Astrocyte (in vitro differentiated cells and primary cell): ENCODE results near the gene ATP6V1F. TPM values are rescaled to one million over a fixed set of nuclear protein-coding genes. Genes with fewer than 3 reads are reported as not detected.

Source experiments
- DNase-seq: peaks from one replicate; pipeline ENCODE4 v3.0.0-alpha.2; 2010; ENCODE audit warnings: low read depth
- FAIRE-seq: peaks from 2 replicates; lab custom pipeline; 2011; peaks lifted over from hg19 to GRCh38; lab: Jason Lieb, UNC
- H2AFZ ChIP-seq: 2 replicates; pipeline ENCODE4 v1.6.0; 2012; ENCODE audit warnings: low read depth, low read length, inconsistent platforms
- H3K27ac ChIP-seq: 2 replicates; pipeline ENCODE4 v1.5.1; 2011; ENCODE audit warnings: low read depth, low read length, inconsistent platforms
- H3K27me3 ChIP-seq: 2 replicates; pipeline ENCODE4 v1.6.0; 2011; ENCODE audit warnings: low read length, inconsistent platforms; ENCODE audit not compliant: insufficient read depth
- H3K36me3 ChIP-seq: 2 replicates; pipeline ENCODE4 v1.5.1; 2011; ENCODE audit warnings: low read length, inconsistent platforms; ENCODE audit not compliant: insufficient read depth
- H3K4me1 ChIP-seq: 2 replicates; pipeline ENCODE4 v1.5.1; 2011; ENCODE audit warnings: low read length, inconsistent platforms; ENCODE audit not compliant: insufficient read depth
- H3K4me2 ChIP-seq: 2 replicates; pipeline ENCODE4 v1.6.0; 2012; ENCODE audit warnings: low read length, inconsistent platforms
- H3K4me3 ChIP-seq: 2 replicates; pipeline ENCODE4 v1.5.1; 2011; ENCODE audit warnings: low read depth, mild to moderate bottlenecking, low read length, inconsistent platforms; ENCODE audit not compliant: insufficient read depth
- H3K79me2 ChIP-seq: 2 replicates; pipeline ENCODE4 v1.6.0; 2012; ENCODE audit warnings: mild to moderate bottlenecking, low read length, inconsistent platforms; ENCODE audit not compliant: insufficient read depth
- H3K9ac ChIP-seq: 2 replicates; pipeline ENCODE4 v1.6.0; 2012; ENCODE audit warnings: mild to moderate bottlenecking, low read length, inconsistent platforms
- H3K9me3 ChIP-seq: 2 replicates; pipeline ENCODE4 v1.5.1; 2012; ENCODE audit warnings: low read depth, mild to moderate bottlenecking, low read length, inconsistent platforms; ENCODE audit not compliant: insufficient read depth
- H4K20me1 ChIP-seq: 2 replicates; pipeline ENCODE4 v1.6.0; 2012; ENCODE audit warnings: low read length, inconsistent platforms; ENCODE audit not compliant: insufficient read depth
- H3K27ac Mint-ChIP-seq: one replicate; pipeline ENCODE4 v1.8.0; 2021; ENCODE audit warnings: mild to moderate bottlenecking, mixed read lengths; ENCODE audit not compliant: unreplicated experiment
- H3K27me3 Mint-ChIP-seq: one replicate; pipeline ENCODE4 v1.8.0; 2021; ENCODE audit warnings: low read depth, mixed read lengths; ENCODE audit not compliant: unreplicated experiment
- H3K36me3 Mint-ChIP-seq: one replicate; pipeline ENCODE4 v1.8.0; 2021; ENCODE audit warnings: low read depth, mixed read lengths; ENCODE audit not compliant: unreplicated experiment
- H3K4me1 Mint-ChIP-seq: one replicate; pipeline ENCODE4 v1.8.0; 2021; ENCODE audit warnings: low read depth, mixed read lengths; ENCODE audit not compliant: unreplicated experiment
- H3K4me3 Mint-ChIP-seq: one replicate; pipeline ENCODE4 v1.8.0; 2021; ENCODE audit warnings: mild to moderate bottlenecking, moderate library complexity, mixed read lengths; ENCODE audit not compliant: unreplicated experiment
- H3K9me3 Mint-ChIP-seq: one replicate; pipeline ENCODE4 v1.8.0; 2021; ENCODE audit warnings: mild to moderate bottlenecking, mixed read lengths; ENCODE audit not compliant: unreplicated experiment
- CTCF ChIP-seq: IDR thresholded peaks from 2 replicates; pipeline ENCODE4 v1.5.1; 2011; ENCODE audit warnings: low read depth, mild to moderate bottlenecking, inconsistent platforms, low read length, moderate library complexity; ENCODE audit not compliant: insufficient read depth
- EZH2 ChIP-seq: IDR thresholded peaks from 2 replicates; pipeline ENCODE4 v1.6.1; 2012; ENCODE audit warnings: mild to moderate bottlenecking, low read length, inconsistent platforms; ENCODE audit not compliant: insufficient read depth
- total RNA-seq: library from RNA; stranded (reverse); gene quantifications from 2 replicates; pipeline ENCODE4 v1.2.1, GENCODE V29; 2021

Gene ATP6V1F
- total RNA-seq, 1 donor from 2014 or later = 193 TPM

- TF ChIP-seq CTCF = no peak
- TF ChIP-seq EZH2 = no peak
These were observed 18.9 kb downstream of the ATP6V1F start for GRCh38 chr7:128881458-128882125.

GRCh38 chr7:128882134-128882533, 19.5 kb downstream of the ATP6V1F start:
- H3K9ac ChIP-seq = no peak overlapping the region
- peaks cover 43% of the 10 kb centered on the region for H3K27me3 Mint-ChIP-seq
- no peaks in the 10 kb centered on the region for H3K4me1 ChIP-seq
- TF ChIP-seq EZH2 = no peak
- TF ChIP-seq CTCF = no peak
- no peak overlapping the region for H3K4me2 ChIP-seq
- no peaks in the 10 kb centered on the region for H3K9me3 Mint-ChIP-seq
- FAIRE-seq (no peak), DNase-seq (no peak)
- H3K9me3 ChIP-seq = no peaks in the 10 kb centered on the region
- H3K27ac Mint-ChIP-seq = no peak overlapping the region
- H2AFZ ChIP-seq = no peak overlapping the region
- no peaks in the 10 kb centered on the region for H3K36me3 Mint-ChIP-seq
- H3K4me3 ChIP-seq = no peak overlapping the region
- H4K20me1 ChIP-seq = no peaks in the 10 kb centered on the region
- no peaks in the 10 kb centered on the region for H3K79me2 ChIP-seq
- H3K36me3 ChIP-seq = no peaks in the 10 kb centered on the region
- no peak overlapping the region for H3K27ac ChIP-seq
- H3K4me3 Mint-ChIP-seq = no peak overlapping the region
- H3K27me3 ChIP-seq = peaks cover 4% of the 10 kb centered on the region
- H3K4me1 Mint-ChIP-seq = no peaks in the 10 kb centered on the region

More at GRCh38 chr7:128881458-128882125, 18.9 kb downstream of the ATP6V1F start:
- Mint-ChIP-seq H3K36me3 (no peaks in the 10 kb centered on the region), H3K27me3 (peaks cover 43% of the 10 kb centered on the region), H3K9me3 (no peaks in the 10 kb centered on the region), H3K4me3 (no peak overlapping the region), H3K27ac (no peak overlapping the region), H3K4me1 (no peaks in the 10 kb centered on the region)
- no peak overlapping the region for H3K4me2 ChIP-seq
- H3K4me3 ChIP-seq = no peak overlapping the region
- no peak overlapping the region for H3K9ac ChIP-seq
- no peaks in the 10 kb centered on the region for H3K79me2 ChIP-seq
- no peak overlapping the region for H3K27ac ChIP-seq
- H3K36me3 ChIP-seq = no peaks in the 10 kb centered on the region
- DNase-seq = no peak
- no peak for FAIRE-seq
- no peaks in the 10 kb centered on the region for H3K9me3 ChIP-seq
- H2AFZ ChIP-seq = no peak overlapping the region
- no peaks in the 10 kb centered on the region for H4K20me1 ChIP-seq
- no peaks in the 10 kb centered on the region for H3K4me1 ChIP-seq
- H3K27me3 ChIP-seq = peaks cover 4% of the 10 kb centered on the region
